NCI-H146 (cell line): Measurements from ENCODE around the gene SEL1L2.

ENCODE experiments used
- DNase-seq: peaks from one replicate; lab custom pipeline; 2025; lab: John Stamatoyannopoulos, UW

The SEL1L2 gene

DNA sequence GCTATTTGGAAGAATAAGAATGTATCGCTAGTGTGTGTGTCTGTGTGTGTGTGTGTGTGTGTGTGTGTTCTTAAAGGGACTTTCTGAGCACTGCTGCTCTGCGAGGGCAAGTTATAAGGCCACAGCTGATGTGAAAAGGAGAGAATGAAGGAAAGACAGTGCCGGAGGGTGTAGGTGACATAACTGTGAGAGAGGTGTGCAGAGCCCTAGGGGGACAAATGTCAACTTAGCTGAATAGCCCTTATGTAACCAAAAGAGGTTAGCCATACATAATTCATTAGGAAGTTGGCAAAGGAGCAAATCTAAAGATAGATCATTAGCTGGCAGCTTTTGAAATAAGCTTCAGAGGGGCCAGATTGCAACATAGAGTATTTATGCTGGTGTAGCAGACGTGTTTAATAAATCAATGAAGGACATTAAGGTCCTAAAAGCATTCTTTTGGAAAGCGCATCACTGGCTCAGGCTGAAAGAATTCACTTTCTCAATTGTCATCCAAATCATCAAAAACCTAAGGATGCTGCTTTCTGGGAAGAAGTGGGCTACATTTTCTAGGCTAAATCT, 124.5 kb downstream of the SEL1L2 start:
- peak; percentile 26 for DNase-seq

DNA sequence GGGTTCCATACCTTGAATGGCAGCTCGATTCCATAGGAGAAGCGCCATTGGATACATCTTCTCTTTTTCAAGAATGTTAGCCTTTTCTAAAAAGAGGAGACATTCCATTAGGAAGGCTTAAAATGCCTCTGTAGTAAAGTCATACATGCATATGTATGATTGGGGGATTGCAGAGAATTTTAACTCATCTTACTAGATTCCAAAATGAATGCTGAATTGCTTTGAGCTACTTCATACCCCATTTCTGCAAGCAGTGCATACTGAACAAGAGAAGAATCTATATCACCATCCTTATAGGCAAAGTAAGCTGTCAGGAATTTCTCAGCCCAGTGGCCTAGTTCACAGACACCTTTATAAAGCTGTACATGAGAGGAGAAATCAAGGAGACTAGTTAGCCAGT, 125.3 kb downstream of the SEL1L2 start:
- no peak for DNase-seq

DNA sequence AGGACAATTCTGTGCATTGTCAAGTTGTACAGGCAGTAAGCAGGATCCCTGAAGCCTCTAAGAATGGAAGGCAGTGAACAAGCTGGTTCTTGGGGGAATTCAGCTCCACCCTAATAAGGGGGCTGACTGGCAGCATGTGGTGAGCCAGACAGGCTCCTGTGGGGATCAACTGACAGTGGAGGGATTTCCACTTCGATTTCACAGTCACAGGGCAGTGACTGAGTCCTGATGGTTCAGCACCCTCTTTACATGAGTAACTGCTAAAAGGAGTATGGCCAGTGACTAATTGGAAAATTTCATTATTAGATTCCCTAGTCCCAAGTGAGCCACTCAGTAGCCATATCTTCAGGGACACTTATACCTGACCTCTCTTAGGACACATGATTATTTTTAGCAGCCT, 127.2 kb downstream of the SEL1L2 start:
- no peak for DNase-seq

DNA sequence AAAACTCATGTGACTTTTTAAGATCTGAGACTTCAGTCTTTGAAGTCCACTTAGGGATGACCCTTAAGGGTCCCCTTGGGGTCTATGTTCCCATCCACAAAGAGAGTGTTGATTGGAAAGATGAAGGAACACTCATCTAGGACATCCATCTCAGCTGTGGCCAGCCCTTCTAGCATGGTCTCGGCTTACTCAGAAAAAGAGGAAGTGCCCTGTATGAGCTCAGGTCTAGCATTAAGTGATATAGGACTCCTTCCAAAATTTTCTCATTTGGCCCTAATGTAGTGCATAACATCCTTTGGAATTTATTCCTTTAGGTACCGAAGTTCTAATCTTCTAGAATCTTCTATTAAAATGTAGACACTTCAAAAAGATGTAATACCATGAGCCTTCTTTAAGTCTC, 128.2 kb downstream of the SEL1L2 start:
- DNase-seq = no peak

DNA sequence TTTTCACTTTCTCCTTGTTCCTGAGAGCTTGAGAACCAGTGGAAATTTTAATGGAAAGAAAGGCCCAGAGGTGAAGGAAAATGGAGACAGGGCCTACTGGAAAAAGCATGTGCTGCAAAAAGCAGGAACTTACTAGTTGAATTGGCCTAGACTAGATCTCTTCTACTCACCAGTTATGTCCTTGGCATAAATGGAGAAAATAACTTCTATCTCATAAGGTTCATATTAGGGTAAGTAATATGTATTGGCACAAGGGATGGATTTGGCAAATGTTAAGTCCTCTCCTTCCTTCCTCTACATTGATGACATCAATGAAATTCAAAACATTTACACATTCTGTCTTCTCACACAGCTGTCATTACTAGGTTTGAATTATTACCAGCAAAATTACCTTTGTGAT, 131.5 kb downstream of the SEL1L2 start:
- no peak for DNase-seq

DNA sequence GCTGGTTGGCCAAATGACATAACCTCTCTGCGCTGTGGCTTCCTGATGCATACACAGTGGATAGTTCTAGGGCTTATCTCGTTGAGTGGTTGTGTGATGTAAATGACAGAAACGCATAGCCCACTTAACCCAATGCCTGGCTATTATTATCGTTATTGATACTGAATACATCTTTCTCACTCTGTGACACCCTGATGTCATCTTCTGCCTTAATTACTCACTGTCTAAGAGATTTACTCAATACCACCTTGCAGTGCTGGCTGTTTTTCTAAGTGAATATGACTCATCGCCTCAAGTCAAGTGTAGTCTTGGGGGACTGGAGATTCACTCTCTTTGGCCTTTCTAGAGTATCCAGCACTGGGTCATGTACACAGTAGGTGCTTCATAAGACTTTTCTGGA, 132.0 kb downstream of the SEL1L2 start:
- no peak for DNase-seq

DNA sequence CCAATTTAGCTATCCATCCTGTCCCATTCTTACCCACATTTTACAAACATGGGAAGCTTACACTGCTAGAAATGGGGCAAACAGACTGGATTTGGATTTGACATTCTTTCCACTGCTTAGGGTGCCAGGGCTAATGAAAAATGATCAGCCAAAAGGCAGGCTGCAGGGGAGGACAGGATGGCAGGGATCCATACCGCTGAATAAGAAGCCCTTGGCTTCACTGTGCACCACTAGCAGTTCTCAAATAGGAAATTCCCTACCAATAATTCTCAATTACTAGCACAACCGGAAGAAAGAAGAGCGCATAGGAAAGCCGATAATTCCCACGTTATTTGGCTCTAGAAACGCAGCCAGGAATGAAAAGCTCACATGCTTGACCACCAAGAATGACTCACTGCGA, 132.5 kb downstream of the SEL1L2 start:
- no peak for DNase-seq

DNA sequence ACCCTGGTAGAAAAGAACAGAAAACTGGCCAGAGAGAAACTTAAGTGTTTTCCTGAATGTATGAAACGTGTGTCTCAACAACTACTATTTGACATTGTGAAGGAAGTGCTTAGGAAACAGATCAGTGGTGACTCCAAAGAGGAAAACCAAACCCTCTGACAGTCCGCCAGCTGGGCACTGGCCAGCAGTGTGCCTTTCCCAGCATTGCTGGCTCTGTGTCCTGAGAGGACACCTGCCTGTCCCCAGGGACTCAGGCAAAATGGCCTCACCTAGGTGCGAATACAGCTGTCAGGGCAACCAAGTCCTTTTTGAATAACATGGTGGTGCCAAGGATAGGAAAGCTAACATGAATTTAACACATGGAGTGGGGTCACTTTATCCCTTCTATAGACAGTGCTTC, 133.1 kb downstream of the SEL1L2 start:
- no peak for DNase-seq

DNA sequence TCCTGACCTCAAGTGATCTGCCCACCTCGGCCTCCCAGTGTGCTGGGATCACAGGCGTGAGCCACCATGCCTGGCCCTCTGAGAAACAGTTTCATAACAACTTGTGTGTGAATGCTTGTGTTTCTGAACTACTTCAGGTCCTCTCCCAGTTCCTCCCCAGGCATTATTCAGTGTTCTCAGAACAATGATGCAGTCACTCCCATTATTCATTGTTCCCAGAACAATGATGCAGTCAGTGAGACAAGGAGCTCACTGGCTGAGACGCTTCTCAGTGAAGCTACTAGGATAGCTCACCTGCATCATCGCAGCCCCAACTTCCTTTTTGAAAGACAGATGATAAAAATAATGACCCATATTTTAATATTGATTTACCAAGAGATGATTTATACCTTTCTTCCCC, 134.1 kb downstream of the SEL1L2 start:
- DNase-seq = no peak

DNA sequence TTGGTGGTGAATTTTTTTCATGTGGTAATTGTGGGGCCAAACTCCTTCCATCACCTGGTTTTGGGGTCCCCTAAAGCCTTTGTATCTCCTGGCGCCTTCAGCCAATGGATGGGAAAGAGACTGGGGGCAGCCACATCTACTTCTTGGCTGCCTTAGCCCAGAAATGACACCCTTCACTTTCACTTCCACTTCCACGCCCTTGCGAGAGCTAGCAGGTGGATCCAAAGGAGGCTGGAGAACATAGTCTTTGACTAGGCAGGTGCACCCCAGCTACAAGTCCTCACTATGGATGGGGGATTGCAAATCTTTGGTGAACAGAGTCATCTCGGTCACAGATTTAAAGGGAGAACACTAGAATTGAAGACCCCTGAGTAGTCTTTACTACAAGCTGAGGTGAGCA, 134.8 kb downstream of the SEL1L2 start:
- DNase-seq = no peak

DNA sequence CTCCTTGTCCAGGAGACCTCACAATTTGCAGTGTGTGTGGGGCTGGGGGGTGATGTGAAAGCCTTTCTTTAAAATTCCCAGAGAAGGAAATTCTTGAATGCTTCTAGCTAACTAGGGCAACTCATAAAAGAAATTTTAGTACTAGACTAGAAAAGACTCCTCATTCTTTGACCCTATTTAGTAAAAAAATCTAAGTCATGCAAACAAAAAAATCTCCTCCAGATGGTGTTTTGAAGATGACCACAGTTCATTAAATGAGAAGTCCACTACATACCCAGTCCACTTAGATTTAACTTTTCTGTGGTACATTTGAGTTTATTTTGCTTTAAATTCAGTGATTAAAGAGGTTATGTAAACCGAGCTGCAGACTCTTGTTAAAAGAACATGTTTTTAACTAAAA, 138.1 kb downstream of the SEL1L2 start:
- DNase-seq = no peak

DNA sequence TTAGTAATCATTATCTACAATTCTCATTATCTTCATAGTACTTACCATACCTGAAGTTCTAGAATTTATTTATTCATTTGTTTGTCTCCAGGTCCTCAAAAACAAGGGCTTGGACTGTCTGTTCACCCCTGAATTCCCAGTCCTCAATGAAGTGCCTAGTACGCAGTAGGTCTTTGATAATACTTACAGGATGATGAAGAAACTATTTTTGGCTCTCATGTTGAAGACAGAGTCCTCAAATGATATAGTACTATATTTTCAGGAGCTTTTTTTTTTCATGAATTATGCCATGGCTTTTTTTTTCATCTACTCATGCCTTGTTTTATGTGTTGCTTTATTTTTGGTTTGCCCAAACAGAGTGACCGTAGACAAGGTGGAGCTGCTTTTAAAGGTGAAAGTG, 139.1 kb downstream of the SEL1L2 start:
- DNase-seq = no peak

DNA sequence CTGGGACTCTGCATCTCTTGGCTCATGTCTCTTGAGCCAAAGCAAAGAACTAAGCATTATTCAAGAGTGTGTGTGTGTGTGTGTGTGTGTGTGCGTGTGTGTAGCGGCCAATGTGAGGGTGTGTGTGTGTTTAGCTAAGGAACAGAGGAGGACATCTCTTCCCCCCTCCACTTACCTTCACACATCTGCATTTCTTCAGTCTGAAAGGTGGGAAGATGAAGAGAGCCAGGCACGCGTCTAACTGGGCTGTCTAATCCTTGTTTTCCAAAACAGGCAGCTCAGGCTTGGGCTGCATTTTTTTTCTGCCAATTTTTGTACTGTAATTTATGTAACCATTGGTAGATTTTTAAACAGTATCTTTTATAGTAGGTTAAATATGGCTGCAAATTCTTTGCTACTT, 146.1 kb downstream of the SEL1L2 start:
- no peak for DNase-seq

DNA sequence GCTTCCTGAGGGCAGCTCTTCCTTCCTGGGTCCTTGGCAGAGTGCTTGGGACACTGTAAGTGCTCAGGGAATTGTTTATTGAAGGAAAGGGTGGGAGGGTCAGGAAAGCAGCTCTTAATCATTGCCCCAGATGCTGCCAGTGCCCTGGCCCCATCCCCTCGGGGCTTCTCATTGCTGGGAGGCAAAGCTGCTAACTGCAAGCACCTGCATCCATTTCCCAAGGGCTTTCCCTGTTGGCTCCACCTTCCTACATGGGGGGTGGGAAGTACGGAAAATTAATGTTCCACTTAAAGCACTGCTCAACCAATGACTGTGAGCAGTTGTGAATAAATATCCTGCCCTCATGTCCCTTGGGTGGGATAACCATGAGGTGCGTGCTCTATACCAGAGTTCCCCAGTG, 149.2 kb downstream of the SEL1L2 start:
- DNase-seq = no peak

DNA sequence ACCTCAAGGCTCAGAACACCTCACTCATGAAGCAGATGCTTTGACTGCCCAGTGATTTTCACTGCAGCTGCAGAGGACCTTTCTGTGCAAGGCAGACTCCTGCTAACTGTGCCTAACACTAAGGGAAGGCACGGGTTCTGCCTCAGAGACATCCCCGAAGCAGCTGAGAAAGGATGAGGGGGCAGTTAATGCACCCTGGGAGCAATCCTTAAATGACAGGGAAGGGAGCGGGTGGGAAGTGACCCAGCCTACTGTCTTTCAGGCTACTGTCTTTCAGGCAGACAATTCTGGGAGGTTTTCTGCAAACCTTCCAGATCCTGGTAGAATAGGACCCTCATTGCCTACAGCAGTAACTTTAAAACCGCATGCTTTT, 150.3 kb downstream of the SEL1L2 start:
- no peak for DNase-seq

DNA sequence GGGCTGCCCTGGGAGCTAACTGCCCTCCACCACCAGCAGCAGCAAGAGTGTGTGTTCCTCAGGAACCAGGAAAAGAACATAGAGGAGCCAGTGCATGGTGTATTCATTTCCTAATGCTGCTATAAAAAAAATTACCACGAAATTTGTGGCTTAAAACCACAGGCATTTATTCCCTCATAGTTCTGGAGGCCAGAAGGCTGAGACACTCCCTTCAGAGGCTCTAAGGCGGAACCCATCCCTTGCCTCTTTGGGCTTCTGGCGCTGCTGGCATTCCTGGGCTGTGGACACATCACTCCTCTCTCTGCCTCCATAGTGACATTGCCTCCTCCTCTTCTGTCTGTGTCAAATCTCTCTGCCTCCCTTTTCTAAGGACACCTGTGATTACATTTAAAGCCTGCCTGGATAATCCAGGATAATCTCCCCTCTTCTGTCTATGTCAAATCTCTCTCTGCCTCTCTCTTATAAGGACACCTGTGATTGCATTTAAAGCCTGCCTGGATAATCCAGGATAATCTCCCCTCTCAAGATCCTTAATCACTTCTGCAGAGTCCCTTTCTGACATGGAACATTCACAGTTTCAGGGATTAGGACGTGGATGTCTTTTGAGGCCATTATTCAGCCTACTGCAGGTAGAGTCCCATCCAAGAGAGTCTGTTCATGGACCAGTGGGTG, 150.9 kb downstream of the SEL1L2 start:
- DNase-seq = no peak

DNA sequence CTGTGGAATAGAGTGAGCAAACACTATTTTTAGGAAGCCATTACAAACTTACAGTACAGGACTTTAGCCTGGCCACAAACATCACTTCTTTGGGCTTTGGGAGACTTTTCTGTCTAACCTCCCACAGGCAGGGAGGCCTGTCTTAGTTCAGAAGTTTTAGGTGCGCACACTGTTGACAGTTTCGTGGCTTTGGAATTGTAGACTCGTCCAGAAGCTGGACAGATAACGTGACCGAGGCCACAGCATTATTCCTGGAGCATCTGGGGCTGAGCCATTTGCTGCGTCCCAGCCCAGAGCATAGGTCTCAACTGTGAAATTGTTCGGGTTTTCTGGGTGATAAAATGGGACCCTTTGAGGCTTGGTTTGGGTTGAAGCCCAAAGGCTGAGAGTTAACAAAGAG, 151.8 kb downstream of the SEL1L2 start:
- DNase-seq = no peak

DNA sequence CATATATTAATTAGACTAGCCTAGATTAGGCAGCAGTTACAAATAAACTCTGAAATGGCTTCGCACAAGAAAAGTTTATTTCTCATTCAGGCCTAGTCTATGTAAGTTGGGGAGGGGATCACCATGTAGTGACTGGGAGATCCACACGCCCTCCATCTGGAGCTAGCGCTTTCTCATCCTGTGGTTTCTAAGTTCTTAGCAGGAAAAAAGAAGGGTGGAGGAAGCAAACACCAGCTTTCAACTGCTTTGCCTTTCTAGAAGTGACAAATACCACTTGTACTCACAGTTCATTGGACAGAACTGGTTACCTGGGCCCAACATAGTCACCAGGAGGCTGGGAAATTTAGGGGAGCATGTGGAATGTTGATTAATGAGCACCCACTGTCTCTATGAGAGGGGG, 158.9 kb downstream of the SEL1L2 start:
- no peak for DNase-seq

DNA sequence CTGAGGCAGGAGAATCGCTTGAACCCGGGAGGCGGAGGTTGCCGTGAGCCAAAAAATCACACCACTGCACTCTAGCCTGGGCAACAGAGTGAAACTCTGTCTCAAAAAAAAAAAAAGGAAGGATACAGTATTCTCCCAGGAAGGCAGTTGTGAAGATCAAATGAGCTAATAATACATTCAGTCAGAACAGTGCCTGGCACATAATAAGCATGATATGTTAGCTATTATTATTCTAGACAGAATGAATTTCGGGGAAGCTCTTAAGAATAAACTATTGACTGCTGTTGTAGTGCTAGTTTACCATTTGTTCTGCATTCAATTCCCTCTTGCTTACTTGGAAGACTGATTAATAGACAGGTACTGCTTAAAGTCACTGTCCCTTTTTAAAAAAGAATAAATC, 164.9 kb downstream of the SEL1L2 start:
- no peak for DNase-seq

DNA sequence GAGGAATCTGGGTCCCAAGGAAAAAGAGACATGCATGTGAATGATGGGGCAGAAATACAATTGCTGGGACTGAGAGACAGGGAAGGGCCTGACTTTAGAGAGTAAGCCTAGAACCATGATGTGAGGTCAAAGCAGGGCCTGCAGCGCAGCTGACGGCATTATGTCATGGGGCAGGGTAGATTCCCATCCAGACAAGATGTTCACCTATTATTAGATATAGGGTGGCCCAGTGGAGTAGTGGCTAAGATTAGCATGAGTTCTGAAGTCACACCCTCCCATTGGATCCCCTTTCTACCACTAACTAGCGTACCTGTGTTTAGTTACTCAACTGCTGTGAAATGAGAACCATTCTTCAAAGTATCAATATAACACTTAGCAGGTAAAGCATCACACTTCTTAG, 166.0 kb downstream of the SEL1L2 start:
- DNase-seq = no peak

DNA sequence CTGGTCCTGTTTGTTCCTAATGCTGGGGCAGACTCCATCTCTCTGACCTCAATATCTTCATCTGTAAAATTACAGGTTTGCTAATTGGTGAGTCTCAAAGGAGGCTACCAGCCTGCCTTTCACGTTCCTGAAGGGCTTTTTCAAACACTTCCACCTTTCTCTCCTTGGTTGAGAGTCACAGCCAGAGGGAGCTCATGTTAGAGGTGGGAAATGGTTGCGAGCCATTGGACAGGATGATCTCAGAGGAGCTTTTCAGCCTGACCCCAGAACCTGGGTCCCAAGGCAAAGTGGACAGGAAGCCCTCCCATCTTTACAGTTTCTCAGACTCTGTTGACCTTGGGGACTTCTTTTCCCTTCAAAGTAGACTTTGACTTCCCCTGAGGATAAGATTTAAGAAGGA, 168.0 kb downstream of the SEL1L2 start:
- no peak for DNase-seq

DNA sequence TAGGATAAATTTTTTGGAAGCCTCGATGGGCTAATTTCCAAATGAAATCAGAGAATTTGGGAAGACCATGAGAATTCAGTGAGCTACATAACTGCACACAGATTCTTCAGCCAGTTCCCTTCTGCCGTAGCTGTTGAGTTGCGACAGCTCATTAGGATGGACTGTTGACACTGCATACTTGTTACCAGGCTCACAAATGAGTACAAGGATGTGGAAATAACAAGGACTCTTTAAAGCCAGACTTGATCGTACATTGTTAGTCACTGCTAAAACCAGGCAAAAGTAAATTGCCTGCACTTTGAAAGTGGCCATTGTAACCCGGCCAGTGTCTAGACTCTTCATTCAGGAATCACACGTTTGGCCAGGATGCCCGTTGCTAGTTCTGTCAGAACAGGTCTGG, 168.5 kb downstream of the SEL1L2 start:
- DNase-seq = no peak

DNA sequence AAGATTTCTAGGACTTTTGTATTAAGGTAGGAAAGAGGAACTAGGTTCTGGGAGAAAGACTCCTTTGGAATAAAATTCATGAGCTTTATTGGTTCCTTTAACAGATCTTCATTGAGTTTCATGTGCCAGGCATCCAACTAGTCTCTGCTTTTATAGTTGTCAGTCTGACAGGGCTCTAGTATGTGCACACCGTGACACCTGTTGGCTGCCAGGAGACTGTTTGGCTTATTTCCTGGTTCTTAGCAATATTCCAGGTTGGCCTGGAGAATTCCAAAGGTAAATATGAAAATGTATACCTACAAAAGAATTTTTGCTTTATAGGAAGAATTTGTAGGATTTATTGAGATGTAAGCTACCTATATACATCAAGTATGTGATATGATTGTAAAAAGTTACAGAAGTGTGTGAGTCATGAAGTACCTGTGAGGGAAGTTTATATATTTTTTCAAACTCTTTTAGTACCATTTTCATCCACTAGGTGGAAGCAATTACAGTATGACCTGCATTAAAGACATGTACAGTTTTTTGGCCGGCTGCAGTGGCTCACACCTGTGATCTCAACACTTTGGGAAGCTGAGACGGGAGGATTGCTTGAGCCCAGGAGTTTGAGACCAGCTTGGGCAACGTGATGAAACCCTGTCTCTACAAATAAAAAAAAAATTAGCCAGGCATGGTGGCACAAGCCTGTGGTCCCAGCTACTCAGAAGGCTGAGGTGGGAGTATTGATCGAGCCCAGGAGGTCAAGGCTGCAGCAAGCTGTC, 170.3 kb downstream of the SEL1L2 start:
- DNase-seq = peak; percentile 51

DNA sequence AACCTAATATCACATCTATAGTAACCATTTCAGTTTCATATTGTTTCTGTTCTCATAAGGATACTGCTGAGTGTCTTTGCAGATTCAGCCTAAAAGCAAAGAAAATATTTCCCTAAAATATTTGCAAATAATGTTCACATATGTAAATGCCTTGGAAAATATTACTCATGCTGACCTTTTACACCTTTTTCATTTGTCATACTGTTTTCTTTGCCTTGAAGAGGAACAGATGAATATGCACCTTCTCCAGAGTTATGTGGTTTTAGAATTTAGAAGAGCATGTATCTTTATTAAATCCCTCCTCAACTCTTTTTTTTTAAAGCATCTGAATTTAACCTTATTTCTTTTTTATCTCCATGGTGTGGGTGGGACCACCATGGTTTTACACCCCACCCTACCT, 173.1 kb downstream of the SEL1L2 start:
- no peak for DNase-seq
